HG02610 (cell line): ENCODE data around the gene NHERF2.
A peak's percentile ranks its signal among the peaks of the same experiment; 100 is the strongest.

ENCODE experiments used
- ATAC-seq: cut with Tn5 transposase; IDR thresholded peaks from one replicate; pipeline ENCODE4 v1.9.1; 2021; ENCODE audit warnings: mild to moderate bottlenecking, moderate library complexity; ENCODE audit not compliant: unreplicated experiment

Gene NHERF2

DNA sequence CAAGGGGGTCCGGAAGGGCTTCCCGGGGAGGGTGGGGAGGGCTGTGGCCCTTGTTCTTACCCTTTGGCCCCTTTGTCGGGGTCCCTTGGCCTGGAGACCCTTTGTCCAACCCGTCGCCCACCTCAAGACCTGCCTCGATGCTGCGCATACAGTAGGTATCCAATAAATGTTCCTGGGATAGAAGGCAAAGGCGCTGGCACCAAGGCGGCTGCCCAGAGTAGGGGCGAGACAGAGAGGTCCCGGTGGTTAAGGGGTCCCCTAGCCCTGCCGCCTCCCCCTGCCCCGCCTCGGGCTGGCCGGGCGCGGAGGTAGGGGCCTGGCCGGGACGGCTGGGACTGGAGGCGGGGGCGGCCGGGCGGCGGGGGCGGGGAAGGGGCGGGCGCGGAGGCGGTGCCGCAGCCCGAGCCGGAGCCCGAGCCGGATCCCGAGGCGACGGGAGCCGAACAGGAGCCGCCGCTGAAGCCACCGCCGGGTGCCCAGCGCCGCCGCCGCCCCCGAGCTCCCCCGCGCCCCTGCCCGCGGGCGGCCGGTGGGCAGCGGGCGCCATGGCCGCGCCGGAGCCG is at the start of gene NHERF2:
TSS of gene NHERF2 (plus strand) at position 442 of the 563 bp plus-strand sequence. CDS start at position 546, 104 bp downstream.
- ATAC-seq, result no peak

DNA sequence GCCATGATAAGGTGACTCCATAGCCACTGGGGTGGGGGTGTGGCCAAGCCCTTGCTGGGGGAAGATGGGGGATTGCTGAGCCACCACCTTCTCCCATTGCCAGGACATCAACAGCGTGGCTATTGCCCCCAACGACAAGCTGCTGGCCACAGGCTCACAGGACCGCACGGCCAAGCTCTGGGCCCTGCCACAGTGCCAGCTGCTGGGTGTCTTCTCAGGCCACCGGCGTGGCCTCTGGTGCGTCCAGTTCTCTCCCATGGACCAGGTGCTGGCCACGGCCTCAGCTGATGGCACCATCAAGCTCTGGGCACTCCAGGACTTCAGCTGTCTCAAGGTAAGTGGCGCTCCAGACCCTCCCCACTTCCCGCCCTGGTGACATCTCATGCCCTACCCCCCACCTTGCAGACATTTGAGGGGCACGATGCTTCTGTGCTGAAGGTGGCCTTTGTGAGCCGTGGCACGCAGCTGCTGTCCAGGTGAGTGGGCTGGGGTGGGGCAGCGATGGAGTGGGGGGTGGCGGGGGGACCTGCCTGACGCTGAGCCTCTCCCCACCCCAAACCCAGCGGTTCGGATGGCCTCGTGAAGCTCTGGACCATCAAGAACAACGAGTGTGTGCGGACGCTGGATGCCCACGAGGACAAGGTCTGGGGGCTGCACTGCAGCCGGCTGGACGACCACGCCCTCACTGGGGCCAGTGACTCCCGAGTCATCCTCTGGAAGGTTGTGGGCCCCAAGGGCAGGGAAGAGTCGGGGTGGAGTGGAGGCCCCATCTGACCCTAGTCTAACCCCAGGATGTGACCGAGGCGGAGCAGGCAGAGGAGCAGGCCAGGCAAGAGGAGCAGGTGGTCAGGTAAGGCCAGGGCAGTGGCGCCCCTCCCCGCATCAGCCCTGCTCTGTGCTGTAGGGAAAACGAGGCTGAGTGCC is 49.5 kb upstream of the NHERF2 start:
- ATAC-seq, result no peak

DNA sequence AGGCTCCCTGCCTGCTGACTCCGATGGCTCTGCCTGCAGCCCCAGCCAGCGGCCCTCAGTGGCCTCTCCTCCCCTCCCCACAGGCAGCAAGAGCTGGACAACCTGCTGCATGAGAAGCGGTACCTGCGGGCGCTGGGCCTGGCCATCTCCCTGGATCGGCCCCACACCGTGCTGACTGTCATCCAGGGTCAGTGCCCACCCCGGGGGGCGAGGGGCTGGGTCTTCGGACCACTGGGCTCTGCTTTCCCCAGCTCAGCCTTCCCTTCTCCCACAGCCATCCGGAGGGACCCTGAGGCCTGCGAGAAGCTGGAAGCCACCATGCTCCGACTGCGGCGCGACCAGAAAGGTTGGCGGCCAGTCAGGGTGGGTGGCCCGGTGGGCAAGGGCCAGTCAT is 48.8 kb upstream of the NHERF2 start:
- no peak for ATAC-seq

DNA sequence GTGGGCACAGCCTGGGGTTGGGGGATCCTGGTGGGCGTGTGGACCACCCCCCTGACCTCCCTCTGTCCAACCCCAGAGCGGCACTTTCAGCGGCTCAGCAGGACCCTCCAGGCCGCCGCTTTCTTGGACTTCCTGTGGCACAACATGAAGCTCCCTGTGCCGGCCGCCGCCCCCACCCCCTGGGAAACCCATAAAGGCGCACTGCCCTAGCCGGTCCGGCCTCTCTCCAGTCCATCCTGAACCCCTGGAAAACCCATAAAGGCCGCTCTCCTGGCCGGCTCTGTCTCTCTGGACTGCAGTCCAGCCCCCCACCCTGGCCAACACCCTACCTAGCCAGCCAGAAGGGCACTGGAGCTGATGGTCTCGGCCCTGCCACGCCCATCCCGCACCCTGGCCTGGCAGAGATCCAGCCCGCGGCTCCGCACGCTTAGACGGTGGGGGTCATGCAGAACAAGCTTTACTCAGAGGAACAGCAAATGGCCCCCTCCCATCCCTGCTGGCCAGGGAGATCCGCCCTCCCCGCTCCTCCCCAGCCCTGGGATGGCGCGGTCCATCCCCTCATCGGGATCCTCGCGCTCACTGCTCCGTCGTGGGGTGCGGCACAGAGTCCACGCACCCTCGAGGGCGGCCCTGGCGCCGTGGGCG is 48.1 kb upstream of the NHERF2 start:
- no peak for ATAC-seq

DNA sequence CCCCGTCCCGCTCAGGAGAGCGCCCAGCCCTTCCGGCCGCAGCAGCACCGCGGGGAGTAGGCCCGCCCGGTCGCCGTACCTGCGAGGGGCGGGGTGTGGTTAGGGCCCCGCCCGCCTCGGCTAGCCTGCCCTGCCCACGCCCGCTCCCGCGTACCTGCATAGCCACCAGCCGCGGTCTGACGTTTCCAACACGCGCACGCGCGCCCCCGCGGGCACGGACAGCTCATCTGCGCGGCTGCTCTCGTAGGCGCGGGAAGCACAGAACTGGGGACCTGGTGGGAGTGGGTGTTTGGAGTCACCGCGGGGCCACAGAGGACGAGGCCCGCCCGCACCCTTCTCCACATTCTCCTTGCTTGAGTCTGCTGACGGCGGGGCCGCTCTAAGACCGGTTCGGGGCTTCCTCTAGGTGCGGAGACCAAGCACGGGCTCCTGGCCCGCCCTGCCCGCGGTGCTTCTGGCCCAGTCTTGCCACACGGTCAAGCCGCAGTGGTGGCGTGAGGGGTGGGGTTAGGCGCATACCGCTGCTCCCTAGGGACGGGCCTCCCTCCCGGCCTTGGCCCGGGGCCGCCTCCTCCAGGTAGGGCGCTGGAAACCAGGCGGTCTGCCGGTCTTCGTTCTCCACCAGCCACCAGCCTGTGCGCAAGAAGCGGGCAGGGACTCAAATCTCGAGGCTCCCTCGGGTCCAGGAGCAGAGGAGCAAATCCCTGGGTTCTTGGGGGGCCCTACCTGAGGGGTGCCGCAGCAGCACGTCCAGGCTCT is 47.3 kb upstream of the NHERF2 start:
- ATAC-seq, result no peak

DNA sequence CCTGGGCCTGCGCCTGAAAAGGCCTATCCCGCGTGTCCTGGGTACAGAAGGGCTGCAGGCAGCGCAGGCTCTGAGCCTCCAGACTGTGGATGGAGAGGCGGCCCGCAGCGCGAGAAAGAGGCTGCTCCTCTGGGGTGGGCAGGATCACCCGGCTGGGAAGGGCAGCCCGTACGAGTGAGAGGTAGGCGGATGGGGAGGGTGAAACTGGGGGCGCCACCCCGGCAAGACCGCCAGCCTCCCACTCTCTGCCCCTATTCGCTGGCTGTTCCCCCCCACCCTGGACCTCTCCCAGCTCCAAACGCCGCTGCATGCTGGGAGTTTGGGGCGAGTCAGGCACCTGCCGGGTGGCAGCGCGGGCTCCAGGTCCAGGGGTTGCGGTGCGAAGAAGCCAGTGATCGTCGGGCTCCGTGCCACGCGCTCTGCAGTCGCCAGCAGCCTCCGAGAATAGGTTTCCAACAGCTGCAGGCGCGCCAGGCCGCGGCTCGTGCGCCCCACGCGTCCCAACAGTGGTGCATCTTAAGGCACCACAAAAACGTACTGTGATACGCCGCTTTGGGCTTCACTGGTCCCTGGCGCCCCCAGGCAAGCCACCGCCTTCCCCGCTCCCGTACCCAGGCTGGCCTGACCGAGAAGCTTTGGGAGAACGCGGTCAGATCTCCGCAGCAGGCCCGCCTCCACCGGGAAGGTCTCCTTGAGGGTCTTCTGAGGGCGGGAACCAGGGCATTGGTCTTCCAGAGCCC is 46.5 kb upstream of the NHERF2 start:
- no peak for ATAC-seq

DNA sequence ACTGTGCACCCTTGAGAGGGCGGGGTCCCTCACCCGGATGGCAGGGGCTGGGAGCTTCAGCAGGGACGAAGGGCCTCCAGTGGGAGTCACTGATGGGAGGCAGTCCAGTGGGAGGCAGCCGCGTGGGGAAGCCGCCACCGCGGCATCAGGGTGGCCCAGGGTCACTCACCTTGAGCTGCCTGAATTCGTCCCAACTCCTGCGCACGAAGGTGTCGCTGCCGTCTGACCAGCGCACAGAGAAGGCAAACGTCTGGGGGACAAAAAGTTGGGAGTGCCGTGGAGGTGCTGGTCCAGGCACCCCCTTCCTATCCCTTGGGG is 46.0 kb upstream of the NHERF2 start:
- no peak for ATAC-seq

DNA sequence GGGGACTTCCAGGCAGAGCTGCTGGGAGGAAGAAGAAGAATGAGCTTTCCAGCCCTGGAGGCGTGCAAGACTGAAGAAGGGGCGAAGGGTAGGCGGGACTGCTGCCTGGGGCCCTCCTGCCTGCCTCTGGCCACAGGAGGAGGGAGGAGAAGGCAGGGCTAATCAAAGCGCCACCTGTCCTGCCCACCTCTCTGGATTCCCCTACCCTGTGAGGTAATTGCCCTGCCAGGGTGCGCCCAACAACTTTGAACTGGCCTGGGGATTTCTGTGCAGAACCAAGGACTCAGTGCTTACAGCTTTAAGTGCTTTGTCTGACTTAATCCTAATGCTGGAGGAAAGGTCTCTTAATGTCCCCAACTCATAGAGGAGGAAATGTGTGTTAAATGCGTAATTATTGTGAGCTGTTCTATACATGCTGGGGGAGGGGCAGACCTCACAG is 45.3 kb upstream of the NHERF2 start, which contains the start of gene NOXO1:
TSS of gene NOXO1 (minus strand) at position 72 of the 439 bp plus-strand sequence. CDS start 290 bp downstream, outside the sequence.
- no peak for ATAC-seq

DNA sequence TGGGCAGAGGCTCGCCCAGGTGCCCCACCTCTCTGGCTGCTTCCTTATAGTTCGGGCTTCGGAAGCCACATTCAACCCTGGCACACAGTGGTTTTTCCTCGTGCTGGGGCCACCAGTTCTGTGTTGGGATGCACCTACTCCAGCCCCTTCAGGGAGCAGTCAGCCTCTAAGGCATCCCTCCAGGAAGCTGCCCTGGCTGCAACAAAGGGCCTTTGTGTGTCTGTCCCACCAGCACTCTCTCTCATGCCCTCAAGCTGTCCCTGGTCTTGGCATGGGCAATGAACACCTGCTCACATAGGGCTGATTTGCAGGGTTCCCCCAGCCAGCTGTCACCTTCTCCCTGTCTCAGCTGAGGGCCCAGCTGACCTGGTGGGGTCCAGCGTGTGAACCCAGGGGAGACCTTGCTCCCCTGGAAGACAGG is 44.7 kb upstream of the NHERF2 start:
- ATAC-seq, result no peak

DNA sequence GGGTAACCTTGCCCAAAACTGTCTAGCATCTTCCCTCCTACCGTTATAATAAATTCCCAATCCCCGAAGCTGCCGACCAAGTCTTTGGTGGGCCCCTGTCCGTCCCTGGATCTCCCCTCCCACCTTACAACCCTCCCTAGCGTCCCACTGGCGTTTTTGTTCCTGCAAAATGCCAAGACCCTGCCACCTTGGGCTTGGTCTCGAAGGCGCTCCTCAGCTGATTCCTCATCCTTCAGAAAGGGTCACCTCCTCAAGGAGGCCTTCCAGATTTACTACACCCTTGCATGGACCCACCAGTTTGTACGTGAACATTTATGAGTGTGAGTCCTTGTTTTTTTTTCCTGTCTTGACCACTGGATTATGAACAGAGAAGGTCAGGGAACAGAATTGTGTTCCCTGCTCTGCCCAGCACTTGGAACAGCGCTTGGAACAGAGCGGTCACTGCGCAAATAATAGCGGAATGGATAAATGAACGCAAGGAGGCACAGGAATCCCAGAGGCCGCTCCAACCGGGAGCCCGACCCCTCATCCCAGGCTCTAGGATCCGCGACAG is 43.6 kb upstream of the NHERF2 start:
- no peak for ATAC-seq

DNA sequence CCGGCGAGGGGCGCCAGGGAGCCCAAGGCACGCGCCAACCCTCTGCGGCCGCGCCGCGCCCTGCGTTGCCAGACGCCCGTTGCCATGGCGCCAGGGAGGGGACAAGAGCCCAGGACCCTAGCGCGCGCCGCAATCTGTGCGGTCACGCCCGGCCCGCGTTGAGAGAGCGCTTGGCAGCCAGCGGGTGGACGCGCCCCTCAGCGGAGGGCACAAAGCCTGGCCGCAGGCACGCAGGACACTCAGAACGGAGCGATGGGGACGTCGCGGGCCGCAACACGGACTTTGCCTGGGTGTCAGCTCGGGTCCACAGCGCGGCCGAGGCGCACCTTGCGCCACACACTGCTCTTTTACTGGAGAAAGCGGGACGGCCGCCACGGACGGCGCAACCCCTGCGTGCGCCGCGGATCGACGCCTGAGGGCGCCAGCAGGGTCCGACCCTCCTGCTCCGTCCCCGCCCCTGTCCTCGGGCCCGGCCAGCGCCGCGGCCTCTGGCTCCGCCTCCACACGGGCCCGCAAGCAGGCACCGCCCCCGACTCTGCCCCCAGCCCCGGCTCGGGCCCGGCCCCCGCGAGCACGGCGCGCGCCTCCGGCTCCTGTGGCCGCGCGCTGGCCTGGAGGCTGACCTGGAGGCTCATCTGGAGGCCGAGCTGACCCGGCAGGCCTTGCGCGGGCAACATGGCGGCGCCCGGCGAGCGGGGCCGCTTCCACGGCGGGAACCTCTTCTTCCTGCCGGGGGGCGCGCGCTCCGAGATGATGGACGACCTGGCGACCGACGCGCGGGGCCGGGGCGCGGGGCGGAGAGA is 43.0 kb upstream of the NHERF2 start, which contains the start of gene GFER:
TSS of gene GFER (plus strand) at position 650 of the 803 bp plus-strand sequence. CDS start at position 676, 26 bp downstream.
- peak; percentile 78 for ATAC-seq

DNA sequence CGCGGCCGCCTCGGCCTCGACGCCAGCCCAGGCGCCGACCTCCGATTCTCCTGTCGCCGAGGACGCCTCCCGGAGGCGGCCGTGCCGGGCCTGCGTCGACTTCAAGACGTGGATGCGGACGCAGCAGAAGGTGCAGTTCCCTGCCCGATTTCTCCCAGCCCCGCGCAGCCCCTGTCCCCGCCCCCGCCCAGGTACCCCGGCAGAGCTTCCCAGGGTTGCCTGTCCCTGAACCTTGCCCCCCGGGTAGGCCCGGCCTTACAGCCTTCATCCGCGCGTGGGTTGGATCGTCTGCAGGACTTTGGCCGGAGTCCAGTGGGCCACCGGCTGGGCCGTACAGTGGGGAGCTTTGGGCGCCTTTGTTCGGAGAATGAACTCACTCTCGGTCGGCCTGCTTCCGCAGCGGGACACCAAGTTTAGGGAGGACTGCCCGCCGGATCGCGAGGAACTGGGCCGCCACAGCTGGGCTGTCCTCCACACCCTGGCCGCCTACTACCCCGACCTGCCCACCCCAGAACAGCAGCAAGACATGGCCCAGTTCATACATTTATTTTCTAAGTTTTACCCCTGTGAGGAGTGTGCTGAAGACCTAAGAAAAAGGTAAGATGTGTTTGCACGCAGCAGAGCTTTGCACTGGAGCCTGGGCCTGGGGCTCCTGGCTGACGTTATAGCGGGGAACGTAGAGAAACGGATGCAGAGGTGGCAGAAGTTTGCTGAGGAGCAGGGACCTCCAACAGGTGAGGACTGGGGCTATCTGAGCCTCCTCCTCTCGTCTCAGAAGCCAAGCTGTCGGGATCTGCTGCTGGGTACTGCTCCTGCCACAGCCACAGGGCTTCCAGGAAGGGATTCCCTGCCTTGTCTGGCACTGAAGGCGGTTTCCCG is 42.1 kb upstream of the NHERF2 start:
- peak; percentile 15 for ATAC-seq

DNA sequence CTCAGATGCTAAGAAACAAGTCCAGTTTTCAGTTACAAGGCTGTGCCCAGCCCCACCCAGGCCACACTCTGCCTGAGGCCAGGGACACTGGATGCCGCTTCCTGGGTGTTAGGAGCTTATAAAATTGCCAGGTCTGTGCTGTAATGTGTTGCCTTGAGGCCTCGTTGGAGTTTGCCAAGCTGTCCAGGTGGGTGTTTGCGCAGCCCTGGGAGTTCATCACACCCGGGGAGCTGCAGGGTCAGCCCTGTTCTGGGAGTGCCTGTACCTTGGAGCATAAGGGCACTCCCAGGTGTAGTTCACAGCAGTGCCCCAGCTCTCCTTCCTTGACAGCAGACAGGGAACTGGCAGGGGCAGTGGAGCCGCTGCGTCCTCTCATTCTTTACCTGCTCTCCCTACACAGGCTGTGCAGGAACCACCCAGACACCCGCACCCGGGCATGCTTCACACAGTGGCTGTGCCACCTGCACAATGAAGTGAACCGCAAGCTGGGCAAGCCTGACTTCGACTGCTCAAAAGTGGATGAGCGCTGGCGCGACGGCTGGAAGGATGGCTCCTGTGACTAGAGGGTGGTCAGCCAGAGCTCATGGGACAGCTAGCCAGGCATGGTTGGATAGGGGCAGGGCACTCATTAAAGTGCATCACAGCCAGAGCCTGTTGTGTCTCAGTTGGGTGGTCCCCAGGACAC is 41.1 kb upstream of the NHERF2 start:
- ATAC-seq, result no peak

DNA sequence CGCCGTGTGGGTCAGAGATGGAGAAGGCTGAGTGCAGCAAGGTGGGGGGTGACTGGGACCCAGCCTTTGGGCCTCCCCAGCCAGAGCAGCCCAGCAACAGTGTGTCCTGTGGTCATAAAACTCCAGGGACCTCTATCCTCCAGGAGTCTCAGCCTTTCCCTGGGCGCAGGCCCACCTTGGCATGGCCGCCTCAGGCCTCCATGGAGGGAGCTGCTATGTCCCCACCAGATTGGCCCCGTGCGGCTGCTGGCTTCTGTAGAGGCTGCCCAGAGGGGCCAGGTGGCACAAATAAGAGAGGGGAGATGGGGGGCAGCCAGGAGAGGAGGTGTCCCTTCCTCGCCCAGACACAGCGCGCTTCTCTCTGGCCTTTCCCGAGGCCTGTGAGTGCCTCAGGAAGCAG is 39.5 kb upstream of the NHERF2 start:
- ATAC-seq, result no peak

DNA sequence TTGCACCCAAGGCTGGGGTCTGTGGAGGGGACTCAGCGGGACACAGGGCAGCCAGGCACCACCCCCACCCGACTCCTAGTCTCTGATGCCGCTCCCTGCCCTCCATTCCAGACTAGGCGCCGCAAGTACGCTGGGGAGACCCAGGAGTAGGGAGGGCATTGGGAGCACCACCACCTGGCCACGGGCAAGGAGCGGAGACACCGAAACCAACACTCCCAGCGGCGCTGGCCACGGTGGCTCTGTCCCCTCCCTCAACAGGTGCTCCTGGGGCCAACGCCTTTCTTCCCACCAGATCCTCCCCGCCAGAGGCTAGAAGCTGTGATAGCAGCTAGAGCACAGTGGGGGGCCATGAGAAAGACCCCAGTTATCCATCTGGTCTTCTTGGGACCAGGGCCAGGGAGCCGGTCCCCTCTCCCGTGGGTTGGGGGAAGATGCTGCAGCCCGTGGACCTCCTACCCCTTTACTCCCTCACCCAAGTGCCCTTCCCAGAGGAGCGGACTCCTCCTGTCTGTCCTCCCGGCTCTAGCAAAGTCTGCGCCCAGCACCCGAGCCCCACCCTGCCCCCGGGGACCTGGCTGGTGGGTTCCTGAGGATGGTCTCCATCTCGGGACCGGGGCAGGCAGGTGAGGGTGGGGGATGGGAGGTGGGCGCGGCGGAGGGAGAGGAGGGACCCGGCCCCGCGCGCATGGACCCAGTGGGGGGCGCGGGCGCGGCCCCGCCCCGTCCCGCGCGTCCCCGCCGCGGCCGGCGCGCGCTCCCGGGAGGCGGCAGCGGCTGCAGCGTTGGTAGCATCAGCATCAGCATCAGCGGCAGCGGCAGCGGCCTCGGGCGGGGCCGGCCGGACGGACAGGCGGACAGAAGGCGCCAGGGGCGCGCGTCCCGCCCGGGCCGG is 37.2 kb upstream of the NHERF2 start, which contains the start of gene SYNGR3:
TSS of gene SYNGR3 (plus strand) at position 762 of the 892 bp plus-strand sequence. CDS start 133 bp downstream, outside the sequence.
- ATAC-seq, result no peak

DNA sequence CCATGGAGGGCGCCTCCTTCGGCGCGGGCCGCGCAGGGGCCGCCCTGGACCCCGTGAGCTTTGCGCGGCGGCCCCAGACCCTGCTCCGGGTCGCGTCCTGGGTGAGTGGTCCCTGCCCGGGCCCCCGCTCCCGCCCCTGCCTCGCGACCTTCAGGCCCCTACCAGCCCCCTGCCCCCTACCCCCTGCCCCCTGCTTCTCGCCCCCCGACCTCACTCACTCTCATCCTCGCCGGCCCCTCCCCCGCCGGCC is 36.7 kb upstream of the NHERF2 start:
- no peak for ATAC-seq
